Osteoblast (primary cell): ENCODE data around the gene RAPGEF1. TPM values are rescaled to one million over a fixed set of nuclear protein-coding genes. Genes with fewer than 3 reads are reported as not detected.

Experiments used
- DNase-seq: peaks from one replicate; pipeline ENCODE4 v3.0.0; 2011; ENCODE audit warnings: low spot score, mixed read lengths; ENCODE audit not compliant: insufficient read length; ENCODE audit errors: missing footprints
- H2AFZ ChIP-seq: 2 replicates; pipeline ENCODE4 v1.6.0; 2011; ENCODE audit warnings: mild to moderate bottlenecking, low read length
- H3K27ac ChIP-seq: 2 replicates; pipeline ENCODE4 v1.5.1; 2011; ENCODE audit warnings: mild to moderate bottlenecking, low read depth, low read length, moderate library complexity
- H3K27me3 ChIP-seq: 2 replicates; pipeline ENCODE4 v1.6.0; 2012; ENCODE audit warnings: mild to moderate bottlenecking, control low read depth, inconsistent platforms, low read length, moderate library complexity; ENCODE audit not compliant: insufficient read depth
- H3K36me3 ChIP-seq: 2 replicates; pipeline ENCODE4 v1.5.1; 2011; ENCODE audit warnings: mild to moderate bottlenecking, low read length, control low read depth, moderate library complexity; ENCODE audit not compliant: insufficient read depth
- H3K4me1 ChIP-seq: 2 replicates; pipeline ENCODE4 v1.5.1; 2011; ENCODE audit warnings: mild to moderate bottlenecking, low read length, control low read depth, moderate library complexity; ENCODE audit not compliant: insufficient read depth
- H3K4me2 ChIP-seq: 2 replicates; pipeline ENCODE4 v1.6.0; 2011; ENCODE audit warnings: mild to moderate bottlenecking, low read length; ENCODE audit not compliant: insufficient read depth
- H3K4me3 ChIP-seq: fragments of 200-600 bp; sonication (generic); 3 replicates; pipeline ENCODE4 v1.5.1; 2012; ENCODE audit warnings: mild to moderate bottlenecking, low read length, inconsistent platforms; ENCODE audit not compliant: insufficient read depth
- H3K79me2 ChIP-seq: 2 replicates; pipeline ENCODE4 v1.6.0; 2012; ENCODE audit warnings: mild to moderate bottlenecking, low read length, control low read depth, inconsistent platforms; ENCODE audit not compliant: insufficient read depth
- H3K9me3 ChIP-seq: 2 replicates; pipeline ENCODE4 v1.5.1; 2011; ENCODE audit warnings: low read depth, low read length, control low read depth
- H4K20me1 ChIP-seq: 2 replicates; pipeline ENCODE4 v1.6.0; 2012; ENCODE audit warnings: mild to moderate bottlenecking, low read length, control low read depth; ENCODE audit not compliant: insufficient read depth
- total RNA-seq: library from RNA; depleted of rRNA; stranded (reverse); fragments of >200 nt; gene quantifications from 2 replicates; pipeline ENCODE4 v1.2.3, GENCODE V29; 2012
- TF ChIP-seq, protein P1 (sequence below): IDR thresholded peaks from 2 replicates; pipeline ENCODE4 v1.5.1; 2011; ENCODE audit warnings: mild to moderate bottlenecking, low read depth, low read length, moderate library complexity; ENCODE audit errors: extremely low read depth

RAPGEF1 gene
- total RNA-seq, 1 donor = 34.7 TPM

DNA sequence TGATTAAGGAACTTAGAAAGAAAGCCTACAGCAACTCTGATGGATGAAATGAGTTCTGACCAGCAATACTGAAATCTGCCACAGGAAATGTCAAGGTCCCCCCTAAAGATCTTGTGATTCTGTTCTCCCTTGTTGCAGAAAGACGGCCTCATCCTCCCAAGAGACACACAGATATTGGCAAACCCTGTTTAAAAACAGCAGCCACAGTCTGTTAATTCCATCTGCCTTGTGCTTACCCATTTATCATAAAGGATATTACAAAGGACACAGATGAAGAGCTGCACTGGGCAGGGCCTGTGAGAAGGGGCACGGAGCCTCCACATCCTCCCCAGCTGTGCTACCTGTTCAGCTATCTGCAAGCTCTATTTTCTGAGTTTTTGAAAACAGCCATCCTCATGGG is 15.2 kb downstream of the RAPGEF1 start:
- no peak overlapping the region for H3K4me2 ChIP-seq
- H3K4me3 ChIP-seq = no peak overlapping the region
- peaks cover 54% of the 10 kb centered on the region for H4K20me1 ChIP-seq
- peaks cover 20% of the 10 kb centered on the region for H3K4me1 ChIP-seq
- DNase-seq = no peak
- H3K9me3 ChIP-seq = no peaks in the 10 kb centered on the region
- no peaks in the 10 kb centered on the region for H3K27me3 ChIP-seq
- peaks cover 89% of the 10 kb centered on the region for H3K79me2 ChIP-seq
- H3K27ac ChIP-seq = no peak overlapping the region
- no peak overlapping the region for H2AFZ ChIP-seq
- H3K36me3 ChIP-seq = peaks cover 4% of the 10 kb centered on the region
- TF ChIP-seq, protein P1, sequence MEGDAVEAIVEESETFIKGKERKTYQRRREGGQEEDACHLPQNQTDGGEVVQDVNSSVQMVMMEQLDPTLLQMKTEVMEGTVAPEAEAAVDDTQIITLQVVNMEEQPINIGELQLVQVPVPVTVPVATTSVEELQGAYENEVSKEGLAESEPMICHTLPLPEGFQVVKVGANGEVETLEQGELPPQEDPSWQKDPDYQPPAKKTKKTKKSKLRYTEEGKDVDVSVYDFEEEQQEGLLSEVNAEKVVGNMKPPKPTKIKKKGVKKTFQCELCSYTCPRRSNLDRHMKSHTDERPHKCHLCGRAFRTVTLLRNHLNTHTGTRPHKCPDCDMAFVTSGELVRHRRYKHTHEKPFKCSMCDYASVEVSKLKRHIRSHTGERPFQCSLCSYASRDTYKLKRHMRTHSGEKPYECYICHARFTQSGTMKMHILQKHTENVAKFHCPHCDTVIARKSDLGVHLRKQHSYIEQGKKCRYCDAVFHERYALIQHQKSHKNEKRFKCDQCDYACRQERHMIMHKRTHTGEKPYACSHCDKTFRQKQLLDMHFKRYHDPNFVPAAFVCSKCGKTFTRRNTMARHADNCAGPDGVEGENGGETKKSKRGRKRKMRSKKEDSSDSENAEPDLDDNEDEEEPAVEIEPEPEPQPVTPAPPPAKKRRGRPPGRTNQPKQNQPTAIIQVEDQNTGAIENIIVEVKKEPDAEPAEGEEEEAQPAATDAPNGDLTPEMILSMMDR = no peak

DNA sequence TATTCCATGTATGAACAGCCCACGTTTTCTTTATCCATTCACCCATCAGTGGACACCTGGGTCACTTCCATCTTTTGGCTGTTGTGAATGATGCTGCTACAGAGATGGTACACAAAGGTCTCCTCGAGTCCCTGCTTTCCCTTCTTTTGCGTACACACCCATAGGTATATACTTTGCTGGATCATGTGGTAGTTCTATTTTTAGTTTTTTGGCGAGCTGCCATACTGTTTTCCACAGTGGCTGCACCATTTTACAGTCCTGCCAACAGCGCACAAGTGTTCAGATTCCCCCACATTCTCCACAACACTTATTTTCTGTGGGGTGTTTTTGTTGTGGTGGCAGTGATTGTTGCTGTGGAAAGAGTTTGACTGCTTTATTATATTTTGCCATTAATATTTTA is 16.2 kb downstream of the RAPGEF1 start:
- no peak for DNase-seq
- Histone ChIP-seq H3K4me2 (no peak overlapping the region), H3K4me1 (peaks cover 17% of the 10 kb centered on the region), H3K36me3 (peaks cover 4% of the 10 kb centered on the region), H2AFZ (no peak overlapping the region), H3K9me3 (no peaks in the 10 kb centered on the region), H3K27ac (no peak overlapping the region), H3K27me3 (no peaks in the 10 kb centered on the region), H3K4me3 (no peak overlapping the region), H3K79me2 (peaks cover 89% of the 10 kb centered on the region), H4K20me1 (peaks cover 46% of the 10 kb centered on the region)
- TF ChIP-seq, protein P1 = no peak

DNA sequence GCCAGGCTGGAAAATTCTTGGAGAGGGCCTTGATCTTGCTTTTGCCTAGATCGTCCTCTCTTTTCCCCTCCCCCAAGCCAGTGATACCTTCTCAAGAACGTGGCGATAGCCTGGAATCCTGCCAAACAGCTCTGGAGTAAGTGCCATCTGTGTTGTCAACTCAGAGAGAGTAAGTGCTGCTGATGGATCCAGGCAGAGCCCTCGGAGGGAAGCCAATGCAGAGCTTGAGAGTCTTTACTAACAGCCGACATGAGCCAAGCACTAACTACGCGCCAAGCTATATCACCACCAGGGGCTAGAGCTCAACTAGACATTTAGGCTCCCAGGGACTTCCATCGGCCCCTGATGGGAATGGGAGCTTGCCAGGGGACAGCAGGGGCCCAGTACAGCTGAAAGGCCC is 17.6 kb downstream of the RAPGEF1 start:
- Histone ChIP-seq H3K4me3 (no peak overlapping the region), H3K27ac (no peak overlapping the region), H3K79me2 (peaks cover 91% of the 10 kb centered on the region), H3K4me1 (peaks cover 3% of the 10 kb centered on the region), H2AFZ (no peak overlapping the region), H3K9me3 (no peaks in the 10 kb centered on the region), H4K20me1 (peaks cover 38% of the 10 kb centered on the region), H3K36me3 (peaks cover 4% of the 10 kb centered on the region), H3K27me3 (no peaks in the 10 kb centered on the region), H3K4me2 (no peak overlapping the region)
- TF ChIP-seq, protein P1 = no peak
- DNase-seq = no peak

DNA sequence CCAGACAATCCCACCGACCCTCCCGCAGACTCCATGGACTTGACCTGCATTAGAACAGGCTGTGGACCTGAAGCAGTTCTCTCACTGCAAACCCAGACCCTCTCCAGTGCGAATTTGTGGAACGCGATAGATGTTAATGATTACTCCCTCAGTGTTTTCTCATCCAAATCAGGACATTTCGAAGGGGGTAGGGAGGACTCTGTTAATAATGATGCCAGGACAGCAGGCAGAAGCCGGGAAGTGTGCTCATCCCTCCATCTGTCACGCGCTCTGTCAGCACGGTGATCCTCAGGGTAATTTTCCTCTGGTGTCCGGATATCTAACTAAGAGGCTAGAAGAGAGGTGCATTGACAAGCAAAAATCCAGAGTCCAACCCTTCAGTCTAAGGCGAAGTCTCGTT is 18.8 kb downstream of the RAPGEF1 start:
- Histone ChIP-seq H2AFZ (no peak overlapping the region), H3K79me2 (peaks cover 91% of the 10 kb centered on the region), H3K4me2 (no peak overlapping the region), H3K9me3 (no peaks in the 10 kb centered on the region), H3K27me3 (no peaks in the 10 kb centered on the region), H4K20me1 (peaks cover 38% of the 10 kb centered on the region), H3K4me1 (no peaks in the 10 kb centered on the region), H3K27ac (no peak overlapping the region), H3K36me3 (peaks cover 4% of the 10 kb centered on the region), H3K4me3 (no peak overlapping the region)
- TF ChIP-seq, protein P1 = no peak
- no peak for DNase-seq
